ENCODE results near the gene STRN. TPM values are rescaled to one million over a fixed set of nuclear protein-coding genes. Genes with fewer than 3 reads are reported as not detected.

STRN gene
- total and polyA plus RNA-seq, 5 donors from 2014 or later = 12.3 to 34.8 (median 12.3) TPM

- Histone ChIP-seq H3K27me3 (ENCODE audit: control insufficient read depth, insufficient read depth, low read length) (no peaks in the 10 kb centered on the region), H3K36me3 (ENCODE audit: control insufficient read depth, insufficient read depth, low read length) (no peaks in the 10 kb centered on the region), H3K4me3 (ENCODE audit: low read depth, low read length) (no peak overlapping the region), H3K27ac (ENCODE audit: insufficient read depth, low read length, poor library complexity, severe bottlenecking) (no peak overlapping the region), H3K9me3 (ENCODE audit: control insufficient read depth in 2 of 2, low read length in 2 of 2) (no peaks in the 10 kb centered on the region), H3K4me1 (ENCODE audit: control insufficient read depth, insufficient read depth, low read length, poor library complexity, severe bottlenecking) (no peaks in the 10 kb centered on the region)
- no peak for DNase-seq
- Mint-ChIP-seq H3K9me3 (peaks cover 0 to 1% (median 0%) of the 10 kb centered on the region in 7 donors), H3K36me3 (no peaks in the 10 kb centered on the region), H3K4me1 (no peaks in the 10 kb centered on the region), H3K4me3 (no peak overlapping the region), H3K27me3 (peaks cover 9% of the 10 kb centered on the region), H3K27ac (no peak overlapping the region)
- no peak for ATAC-seq (ENCODE audit: low read depth in 2 of 2)
These were observed 155.3 kb downstream of the STRN start for GRCh38 chr2:36811071-36811470.

- DNase-seq = no peak
- Mint-ChIP-seq H3K27me3 (peaks cover 9% of the 10 kb centered on the region), H3K4me1 (peaks cover 0 to 2% (median 0%) of the 10 kb centered on the region in 4 donors), H3K36me3 (no peaks in the 10 kb centered on the region), H3K27ac (no peak overlapping the region), H3K9me3 (peaks cover 0 to 1% (median 0%) of the 10 kb centered on the region in 7 donors), H3K4me3 (no peak overlapping the region)
- no peak overlapping the region for H3K4me3 ChIP-seq (ENCODE audit: low read depth, low read length)
- no peaks in the 10 kb centered on the region for H3K4me1 ChIP-seq (ENCODE audit: control insufficient read depth, insufficient read depth, low read length, poor library complexity, severe bottlenecking)
- H3K9me3 ChIP-seq (ENCODE audit: control insufficient read depth in 2 of 2, low read length in 2 of 2) = no peaks in the 10 kb centered on the region
- no peaks in the 10 kb centered on the region for H3K27me3 ChIP-seq (ENCODE audit: control insufficient read depth, insufficient read depth, low read length)
- no peak overlapping the region for H3K27ac ChIP-seq (ENCODE audit: insufficient read depth, low read length, poor library complexity, severe bottlenecking)
- H3K36me3 ChIP-seq (ENCODE audit: control insufficient read depth, insufficient read depth, low read length) = no peaks in the 10 kb centered on the region
- no peak for ATAC-seq (ENCODE audit: low read depth in 2 of 2)
These were observed 157.3 kb downstream of the STRN start for GRCh38 chr2:36809069-36809445.

GRCh38 chr2:36808386-36809068, 157.8 kb downstream of the STRN start:
- no peak for ATAC-seq (ENCODE audit: low read depth in 2 of 2)
- Histone ChIP-seq H3K27ac (ENCODE audit: insufficient read depth, low read length, poor library complexity, severe bottlenecking) (no peak overlapping the region), H3K4me3 (ENCODE audit: low read depth, low read length) (no peak overlapping the region), H3K27me3 (ENCODE audit: control insufficient read depth, insufficient read depth, low read length) (no peaks in the 10 kb centered on the region), H3K4me1 (ENCODE audit: control insufficient read depth, insufficient read depth, low read length, poor library complexity, severe bottlenecking) (no peaks in the 10 kb centered on the region), H3K36me3 (ENCODE audit: control insufficient read depth, insufficient read depth, low read length) (no peaks in the 10 kb centered on the region), H3K9me3 (ENCODE audit: control insufficient read depth in 2 of 2, low read length in 2 of 2) (no peaks in the 10 kb centered on the region)
- H3K4me1 Mint-ChIP-seq = peaks cover 0 to 2% (median 0%) of the 10 kb centered on the region in 4 donors
- peaks cover 0 to 1% (median 0%) of the 10 kb centered on the region in 7 donors for H3K9me3 Mint-ChIP-seq
- DNase-seq = no peak
- no peak overlapping the region for H3K4me3 Mint-ChIP-seq
- no peaks in the 10 kb centered on the region for H3K36me3 Mint-ChIP-seq
- H3K27ac Mint-ChIP-seq = no peak overlapping the region
- peaks cover 9% of the 10 kb centered on the region for H3K27me3 Mint-ChIP-seq

- peak overlapping the region in 1 of 3 donors; percentile 8 for H3K27ac Mint-ChIP-seq
- no peaks in the 10 kb centered on the region for H3K36me3 Mint-ChIP-seq
- no peaks in the 10 kb centered on the region for H3K36me3 ChIP-seq (ENCODE audit: control insufficient read depth, insufficient read depth, low read length)
- peaks cover 0 to 2% (median 0%) of the 10 kb centered on the region in 4 donors for H3K4me1 Mint-ChIP-seq
- H3K4me3 ChIP-seq (ENCODE audit: low read depth, low read length) = no peak overlapping the region
- no peaks in the 10 kb centered on the region for H3K9me3 ChIP-seq (ENCODE audit: control insufficient read depth in 2 of 2, low read length in 2 of 2)
- peaks cover 9% of the 10 kb centered on the region for H3K27me3 Mint-ChIP-seq
- ATAC-seq (ENCODE audit: low read depth in 2 of 2) (no peak), DNase-seq (no peak)
- H3K27ac ChIP-seq (ENCODE audit: insufficient read depth, low read length, poor library complexity, severe bottlenecking) = no peak overlapping the region
- peaks cover 0 to 1% (median 0%) of the 10 kb centered on the region in 7 donors for H3K9me3 Mint-ChIP-seq
- no peaks in the 10 kb centered on the region for H3K27me3 ChIP-seq (ENCODE audit: control insufficient read depth, insufficient read depth, low read length)
- H3K4me1 ChIP-seq (ENCODE audit: control insufficient read depth, insufficient read depth, low read length, poor library complexity, severe bottlenecking) = no peaks in the 10 kb centered on the region
- no peak overlapping the region for H3K4me3 Mint-ChIP-seq
These were observed 159.0 kb downstream of the STRN start for GRCh38 chr2:36807223-36807886.

- peaks cover 0 to 7% (median 3%) of the 10 kb centered on the region in 4 donors for H3K4me1 Mint-ChIP-seq
- H3K27ac ChIP-seq (ENCODE audit: insufficient read depth, low read length, poor library complexity, severe bottlenecking) = no peak overlapping the region
- H3K9me3 Mint-ChIP-seq = peaks cover 0 to 1% (median 0%) of the 10 kb centered on the region in 7 donors
- no peaks in the 10 kb centered on the region for H3K36me3 ChIP-seq (ENCODE audit: control insufficient read depth, insufficient read depth, low read length)
- DNase-seq (no peak), ATAC-seq (ENCODE audit: low read depth in 2 of 2) (no peak)
- no peak overlapping the region for H3K4me3 Mint-ChIP-seq
- no peak overlapping the region for H3K27ac Mint-ChIP-seq
- H3K27me3 Mint-ChIP-seq = peaks cover 10% of the 10 kb centered on the region
- no peaks in the 10 kb centered on the region for H3K4me1 ChIP-seq (ENCODE audit: control insufficient read depth, insufficient read depth, low read length, poor library complexity, severe bottlenecking)
- H3K36me3 Mint-ChIP-seq = no peaks in the 10 kb centered on the region
- H3K4me3 ChIP-seq (ENCODE audit: low read depth, low read length) = no peak overlapping the region
- no peaks in the 10 kb centered on the region for H3K9me3 ChIP-seq (ENCODE audit: control insufficient read depth in 2 of 2, low read length in 2 of 2)
- H3K27me3 ChIP-seq (ENCODE audit: control insufficient read depth, insufficient read depth, low read length) = no peaks in the 10 kb centered on the region
These were observed 160.6 kb downstream of the STRN start for GRCh38 chr2:36805635-36806224.

GRCh38 chr2:36802952-36803351, 163.4 kb downstream of the STRN start:
- Histone ChIP-seq H3K4me3 (ENCODE audit: low read depth, low read length) (no peak overlapping the region), H3K27me3 (ENCODE audit: control insufficient read depth, insufficient read depth, low read length) (no peaks in the 10 kb centered on the region), H3K4me1 (ENCODE audit: control insufficient read depth, insufficient read depth, low read length, poor library complexity, severe bottlenecking) (no peaks in the 10 kb centered on the region), H3K9me3 (ENCODE audit: control insufficient read depth in 2 of 2, low read length in 2 of 2) (no peaks in the 10 kb centered on the region), H3K27ac (ENCODE audit: insufficient read depth, low read length, poor library complexity, severe bottlenecking) (no peak overlapping the region), H3K36me3 (ENCODE audit: control insufficient read depth, insufficient read depth, low read length) (no peaks in the 10 kb centered on the region)
- Mint-ChIP-seq H3K4me3 (no peak overlapping the region), H3K36me3 (no peaks in the 10 kb centered on the region), H3K9me3 (peaks cover 0 to 1% (median 0%) of the 10 kb centered on the region in 7 donors), H3K27ac (no peak overlapping the region), H3K4me1 (peaks cover 0 to 13% (median 5%) of the 10 kb centered on the region in 4 donors), H3K27me3 (peaks cover 13% of the 10 kb centered on the region)
- no peak for ATAC-seq (ENCODE audit: low read depth in 2 of 2)
- no peak for DNase-seq

GRCh38 chr2:36801088-36801487, 165.2 kb downstream of the STRN start:
- no peak overlapping the region for H3K27ac ChIP-seq (ENCODE audit: insufficient read depth, low read length, poor library complexity, severe bottlenecking)
- Mint-ChIP-seq H3K27ac (no peak overlapping the region), H3K36me3 (no peaks in the 10 kb centered on the region), H3K9me3 (no peaks in the 10 kb centered on the region), H3K27me3 (peaks cover 21% of the 10 kb centered on the region), H3K4me3 (no peak overlapping the region), H3K4me1 (peaks cover 0 to 13% (median 5%) of the 10 kb centered on the region in 4 donors)
- no peaks in the 10 kb centered on the region for H3K4me1 ChIP-seq (ENCODE audit: control insufficient read depth, insufficient read depth, low read length, poor library complexity, severe bottlenecking)
- H3K9me3 ChIP-seq (ENCODE audit: control insufficient read depth in 2 of 2, low read length in 2 of 2) = no peaks in the 10 kb centered on the region
- DNase-seq = no peak
- H3K4me3 ChIP-seq (ENCODE audit: low read depth, low read length) = no peak overlapping the region
- H3K36me3 ChIP-seq (ENCODE audit: control insufficient read depth, insufficient read depth, low read length) = no peaks in the 10 kb centered on the region
- peaks cover 11% of the 10 kb centered on the region for H3K27me3 ChIP-seq (ENCODE audit: control insufficient read depth, insufficient read depth, low read length)
- no peak for ATAC-seq (ENCODE audit: low read depth in 2 of 2)
